Esophagus squamous epithelium (tissue), 5 donors: ENCODE results near the gene AFDN. TPM values are rescaled to one million over a fixed set of nuclear protein-coding genes. Genes with fewer than 3 reads are reported as not detected.

Source experiments
- DNase-seq: peaks from one replicate; lab custom pipeline; 2025; lab: John Stamatoyannopoulos, UW
- H3K27ac ChIP-seq, 4 donors: fragments of 200-600 bp; sonication (generic); one replicate each; pipeline ENCODE4 v1.5.1; 2016 to 2019; ENCODE audit warnings: mild to moderate bottlenecking in 1 of 4
- H3K27me3 ChIP-seq, 4 donors: fragments of 200-600 bp; sonication (generic); 1 replicate in 3 of 4; 2 replicates in 1 of 4; pipeline versions ENCODE4 v1.5.1 to v1.6.0; 2017 to 2021; ENCODE audit warnings: antibody characterized with exemption in 1 of 4
- H3K36me3 ChIP-seq, 3 donors: fragments of 200-600 bp; sonication (generic); one replicate each; pipeline ENCODE4 v1.5.1; 2016 to 2019
- H3K4me1 ChIP-seq, 3 donors: fragments of 200-600 bp; sonication (generic); one replicate each; pipeline ENCODE4 v1.5.1; 2017 to 2019
- H3K4me3 ChIP-seq, 4 donors: fragments of 200-600 bp; sonication (generic); 1 replicate in 3 of 4; 2 replicates in 1 of 4; pipeline ENCODE4 v1.5.1; 2016 to 2019; ENCODE audit warnings: mild to moderate bottlenecking in 2 of 4, moderate library complexity in 1 of 4
- H3K9me3 ChIP-seq, 3 donors: fragments of 200-600 bp; sonication (generic); one replicate each; pipeline ENCODE4 v1.5.1; 2016 to 2019
- CTCF ChIP-seq, 6 experiments: fragments of 450-650 bp in 4 of 6; fragments of 200-600 bp in 2 of 6; sonication (generic) in 2 of 6; IDR thresholded peaks; one replicate each; pipeline ENCODE4 v1.5.1; 2016 to 2019; ENCODE audit warnings: antibody characterized with exemption in 6 of 6, mild to moderate bottlenecking in 4 of 6, moderate library complexity in 4 of 6
- POLR2A ChIP-seq, 4 donors: fragments of 450-650 bp; IDR thresholded peaks; one replicate each; pipeline ENCODE4 v1.6.1; 2017; ENCODE audit warnings: antibody characterized with exemption in 4 of 4, mild to moderate bottlenecking in 4 of 4, moderate library complexity in 3 of 4
- WGBS, 2 donors: methylation state at CpG; one replicate each; pipeline ENCODE4 v1.1.5; 2018; 5-methylcytosine and 5-hydroxymethylcytosine counted together
- intact Hi-C: fragments of 100-400 bp; cut with DNase I; formaldehyde crosslinking; loops from one replicate; pipeline ENCODE4 v1.15.0; 2022
- total RNA-seq, 4 donors: library from RNA; depleted of rRNA; stranded (reverse); fragments of >200 nt; gene quantifications; one replicate each; pipeline ENCODE4 v1.1.0, GENCODE V29; 2016
- donor health status: DM: yes; HTN: yes; CAD: no.

The AFDN gene
- total RNA-seq, 4 donors from 2014 or later, result 93.8 to 250 (median 204) TPM

DNA sequence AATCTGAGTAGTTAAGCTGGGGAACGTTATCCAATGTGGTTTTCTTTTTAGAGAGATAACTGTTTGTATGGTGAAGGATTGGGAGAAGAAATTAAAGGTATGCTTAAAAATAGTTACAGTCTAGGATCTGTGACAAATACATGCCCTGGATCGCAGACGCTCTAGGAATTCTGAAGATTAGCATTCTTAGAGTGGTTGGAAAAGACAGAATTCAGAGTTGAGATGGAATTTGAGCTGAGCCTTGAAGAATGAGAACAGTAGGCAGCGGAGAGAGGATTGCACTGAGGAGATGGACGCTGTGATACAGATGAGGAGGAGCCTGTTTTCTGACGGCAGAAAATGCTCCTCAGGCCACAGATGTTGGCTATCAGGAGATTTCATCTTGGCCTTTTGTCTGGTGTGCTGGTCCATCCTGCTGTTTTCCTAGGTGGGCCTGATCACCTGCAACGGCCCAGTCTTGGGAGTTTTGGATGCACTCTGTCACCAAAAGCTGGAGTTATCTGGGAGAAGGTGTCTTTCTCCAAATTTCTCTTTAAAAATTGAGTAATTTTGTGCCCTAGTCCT lies 122.5 kb downstream of the AFDN start:
- Histone ChIP-seq H3K27ac (no peak overlapping the region), H3K9me3 (no peaks in the 10 kb centered on the region), H3K27me3 (no peaks in the 10 kb centered on the region), H3K4me1 (no peaks in the 10 kb centered on the region), H3K4me3 (no peak overlapping the region), H3K36me3 (peaks cover 9 to 100% (median 18%) of the 10 kb centered on the region in 3 donors)
- intact Hi-C loops, result no loop called here
- DNase-seq, result no peak
- no peak for TF ChIP-seq POLR2A (IDR thresholded peaks at IDR 0.05)
- 85 to 86% methylated on average over 7 of the region's 7 CpGs for WGBS, 2 donors

GRCh38 chr6:167951781-167952511 lies 125.2 kb downstream of the AFDN start:
- 88% methylated on average over 19 to 22 of the region's 29 CpGs for WGBS, 2 donors
- no peak overlapping the region for H3K27ac ChIP-seq

GRCh38 chr6:167952512-167952859 lies 125.8 kb downstream of the AFDN start:
- Histone ChIP-seq H3K36me3 (peaks cover 10 to 91% (median 18%) of the 10 kb centered on the region in 3 donors), H3K4me1 (no peaks in the 10 kb centered on the region), H3K9me3 (no peaks in the 10 kb centered on the region), H3K4me3 (no peak overlapping the region), H3K27ac (no peak overlapping the region), H3K27me3 (no peaks in the 10 kb centered on the region)
- TF ChIP-seq POLR2A (IDR thresholded peaks at IDR 0.05), result no peak
- no peak for TF ChIP-seq CTCF (IDR thresholded peaks at IDR 0.05)
- DNase-seq, result no peak
- intact Hi-C loops, result no loop called here
- WGBS, 2 donors, result 8 to 67% methylated on average over 1 of the region's 1 CpG

More at GRCh38 chr6:167951781-167952511, 125.2 kb downstream of the AFDN start:
- TF ChIP-seq CTCF (IDR thresholded peaks at IDR 0.05) (no peak), POLR2A (IDR thresholded peaks at IDR 0.05) (no peak)
- Histone ChIP-seq H3K9me3 (no peaks in the 10 kb centered on the region), H3K4me1 (no peaks in the 10 kb centered on the region), H3K36me3 (peaks cover 10 to 91% (median 18%) of the 10 kb centered on the region in 3 donors), H3K27me3 (no peaks in the 10 kb centered on the region), H3K4me3 (no peak overlapping the region)
- intact Hi-C loops, result no loop called here
- no peak for DNase-seq

DNA sequence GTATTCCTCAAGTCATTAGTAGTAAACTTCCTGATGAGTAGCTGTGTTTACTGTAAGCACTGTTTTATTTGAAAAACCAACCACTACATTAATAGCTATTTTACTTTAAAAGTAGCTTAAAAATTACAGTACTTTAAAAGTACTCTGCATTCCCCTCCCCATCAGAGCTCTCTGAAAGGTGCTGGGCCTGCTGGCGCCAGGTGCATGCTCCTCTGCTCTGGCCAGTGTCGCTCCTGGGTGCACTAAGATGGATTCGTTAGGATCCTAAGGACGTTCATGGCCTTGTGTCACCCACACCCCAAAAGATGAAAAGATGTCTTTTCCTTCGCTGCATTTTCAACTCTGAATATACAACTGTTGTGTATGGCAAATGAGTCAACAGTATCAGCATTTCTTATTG lies 126.8 kb downstream of the AFDN start:
- TF ChIP-seq CTCF (IDR thresholded peaks at IDR 0.05) (no peak), POLR2A (IDR thresholded peaks at IDR 0.05) (no peak)
- no peak overlapping the region for H3K4me3 ChIP-seq
- intact Hi-C loops, result no loop called here
- no peaks in the 10 kb centered on the region for H3K27me3 ChIP-seq
- DNase-seq, result no peak
- no peaks in the 10 kb centered on the region for H3K4me1 ChIP-seq
- 90 to 91% methylated on average over 5 of the region's 5 CpGs for WGBS, 2 donors
- H3K9me3 ChIP-seq, result no peaks in the 10 kb centered on the region
- no peak overlapping the region for H3K27ac ChIP-seq
- H3K36me3 ChIP-seq, result peaks cover 10 to 88% (median 15%) of the 10 kb centered on the region in 3 donors

GRCh38 chr6:167954151-167954550 lies 127.4 kb downstream of the AFDN start:
- Histone ChIP-seq H3K4me1 (no peaks in the 10 kb centered on the region), H3K27ac (no peak overlapping the region), H3K9me3 (no peaks in the 10 kb centered on the region), H3K4me3 (no peak overlapping the region), H3K27me3 (no peaks in the 10 kb centered on the region), H3K36me3 (peaks cover 6 to 82% (median 13%) of the 10 kb centered on the region in 3 donors)
- intact Hi-C loops, result no loop called here
- DNase-seq, result no peak
- WGBS, 2 donors, result 92 to 99% methylated on average over 3 of the region's 3 CpGs
- TF ChIP-seq POLR2A (IDR thresholded peaks at IDR 0.05) (no peak), CTCF (IDR thresholded peaks at IDR 0.05) (no peak)
